Progenitor cell of endocrine pancreas (in vitro differentiated cells): ENCODE data around the gene HDHD3. TPM values are rescaled to one million over a fixed set of nuclear protein-coding genes. Genes with fewer than 3 reads are reported as not detected.

Source experiments
- DNase-seq: peaks from one replicate; pipeline ENCODE4 v3.0.0; 2021; ENCODE audit warnings: low spot score; ENCODE audit not compliant: unreplicated experiment
- H3K27ac Mint-ChIP-seq: 2 replicates; pipeline ENCODE4 v1.8.0; 2021; ENCODE audit warnings: mild to moderate bottlenecking, moderate library complexity, mixed read lengths
- H3K27me3 Mint-ChIP-seq: 2 replicates; pipeline ENCODE4 v1.8.0; 2021; ENCODE audit warnings: mixed read lengths
- H3K36me3 Mint-ChIP-seq: 2 replicates; pipeline ENCODE4 v1.8.0; 2022; ENCODE audit warnings: mixed read lengths; ENCODE audit not compliant: insufficient read depth
- H3K4me1 Mint-ChIP-seq: 2 replicates; pipeline ENCODE4 v1.8.0; 2021; ENCODE audit warnings: low read depth, mixed read lengths
- H3K4me3 Mint-ChIP-seq: 2 replicates; pipeline ENCODE4 v1.8.0; 2021; ENCODE audit warnings: low read depth, mild to moderate bottlenecking, moderate library complexity, mixed read lengths
- H3K9me3 Mint-ChIP-seq: 2 replicates; pipeline ENCODE4 v1.8.0; 2021; ENCODE audit warnings: low read depth, mixed read lengths
- CTCF ChIP-seq: fragments of 200-600 bp; sonication (generic); IDR thresholded peaks from one replicate; pipeline ENCODE4 v1.5.0; 2021; ENCODE audit warnings: antibody characterized with exemption, mild to moderate bottlenecking; ENCODE audit not compliant: unreplicated experiment
- total RNA-seq: library from RNA; stranded (reverse); gene quantifications from 2 replicates; pipeline ENCODE4 v1.2.1, GENCODE V29; 2021

Gene HDHD3
- total RNA-seq, 1 donor from 2014 or later: 83.9 TPM

DNA sequence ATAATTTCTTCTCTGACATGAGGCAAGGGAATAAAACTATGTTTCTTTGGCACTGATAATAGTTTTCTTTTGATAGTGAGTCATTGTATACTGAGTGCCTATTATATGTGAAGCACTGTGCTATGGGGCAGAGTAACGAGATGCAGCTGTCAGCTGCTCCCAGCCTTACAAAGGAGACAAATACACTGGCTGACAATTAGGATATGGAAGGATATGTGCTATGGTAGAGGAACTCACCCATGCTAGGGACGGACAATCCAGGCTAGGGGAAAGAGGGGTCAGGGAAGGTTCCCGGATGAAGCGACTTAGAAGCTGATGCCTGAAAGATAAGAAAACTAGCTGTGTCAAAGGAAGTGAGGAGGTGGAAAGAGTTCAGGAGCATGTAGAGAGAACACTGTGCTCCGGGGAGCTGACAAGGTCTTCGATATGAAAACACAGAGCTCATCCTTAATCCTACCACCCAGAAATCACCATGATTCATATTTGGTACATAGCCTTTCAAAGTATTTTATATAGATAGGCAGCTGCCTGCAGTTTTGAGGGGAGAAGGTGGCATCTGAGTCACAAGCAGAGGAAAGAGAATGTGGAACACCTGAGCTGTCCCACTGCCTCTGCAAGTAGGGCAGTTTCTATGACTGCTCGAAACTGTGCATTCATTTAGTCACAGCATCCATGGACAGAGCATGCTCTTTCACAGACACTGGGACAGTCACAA is 15.3 kb downstream of the HDHD3 start:
- Mint-ChIP-seq H3K27me3 (no peaks in the 10 kb centered on the region), H3K27ac (no peak overlapping the region)
- TF ChIP-seq CTCF: no peak

GRCh38 chr9:113360242-113360842 is 16.4 kb downstream of the HDHD3 start:
- H3K9me3 Mint-ChIP-seq: no peaks in the 10 kb centered on the region
- H3K27me3 Mint-ChIP-seq: no peaks in the 10 kb centered on the region
- H3K36me3 Mint-ChIP-seq: peaks cover 9% of the 10 kb centered on the region
- H3K4me3 Mint-ChIP-seq: no peak overlapping the region
- no peaks in the 10 kb centered on the region for H3K4me1 Mint-ChIP-seq
- TF ChIP-seq CTCF: no peak
- H3K27ac Mint-ChIP-seq: no peak overlapping the region
- no peak for DNase-seq

More for the DNA sequence above, 15.3 kb downstream of the HDHD3 start:
- DNase-seq: no peak
- Mint-ChIP-seq H3K4me1 (no peaks in the 10 kb centered on the region), H3K4me3 (no peak overlapping the region), H3K9me3 (no peaks in the 10 kb centered on the region), H3K36me3 (peaks cover 11% of the 10 kb centered on the region)

DNA sequence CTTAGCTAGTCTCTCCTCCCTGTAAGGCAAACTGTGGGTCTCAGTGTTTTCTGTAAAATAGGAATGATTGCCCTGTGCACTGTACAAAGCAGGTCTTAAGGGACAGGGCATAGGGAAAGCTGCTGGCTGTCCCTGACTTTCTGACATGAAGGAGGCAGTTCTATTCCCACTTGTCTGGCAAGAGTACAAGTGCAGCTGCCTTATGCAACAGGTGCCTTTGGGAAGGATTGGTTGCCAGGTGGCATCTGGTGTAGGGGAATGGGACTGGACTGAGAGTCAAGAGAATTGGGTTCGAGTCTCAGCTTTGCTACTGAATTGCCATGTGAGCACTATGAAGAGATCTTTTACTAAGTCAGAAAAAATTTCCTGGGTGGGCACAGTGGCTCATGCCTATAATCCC is 17.4 kb downstream of the HDHD3 start:
- H3K4me1 Mint-ChIP-seq: no peaks in the 10 kb centered on the region
- H3K4me3 Mint-ChIP-seq: no peak overlapping the region
- no peaks in the 10 kb centered on the region for H3K9me3 Mint-ChIP-seq
- TF ChIP-seq CTCF: no peak
- peaks cover 12% of the 10 kb centered on the region for H3K36me3 Mint-ChIP-seq
- no peak overlapping the region for H3K27ac Mint-ChIP-seq
- DNase-seq: no peak
- no peaks in the 10 kb centered on the region for H3K27me3 Mint-ChIP-seq

- no peaks in the 10 kb centered on the region for H3K27me3 Mint-ChIP-seq
- no peaks in the 10 kb centered on the region for H3K4me1 Mint-ChIP-seq
- no peak overlapping the region for H3K4me3 Mint-ChIP-seq
These were observed 20.0 kb downstream of the HDHD3 start for GRCh38 chr9:113356686-113357292.

More at GRCh38 chr9:113356686-113357292, 20.0 kb downstream of the HDHD3 start:
- DNase-seq: no peak
- no peak for TF ChIP-seq CTCF
- peaks cover 14% of the 10 kb centered on the region for H3K36me3 Mint-ChIP-seq
- H3K27ac Mint-ChIP-seq: no peak overlapping the region
- H3K9me3 Mint-ChIP-seq: no peaks in the 10 kb centered on the region
